WTC11 (cell line): ENCODE data around the gene TNIP3.

Experiments used
- IRF2 ChIP-seq: sonication (generic); formaldehyde crosslinking; IDR thresholded peaks from 2 replicates; pipeline ENCODE4 v1.8.0; 2022; ENCODE audit warnings: low read depth, missing genetic modification reagents, borderline replicate concordance
- NR1H2 ChIP-seq: sonication (generic); formaldehyde crosslinking; IDR thresholded peaks from 2 replicates; pipeline ENCODE4 v1.9.0; 2021; ENCODE audit warnings: mild to moderate bottlenecking, moderate library complexity, missing genetic modification reagents
- NR3C1 ChIP-seq: sonication (generic); formaldehyde crosslinking; conservative IDR thresholded peaks from 2 replicates; pipeline ENCODE4 v1.8.1; 2023; ENCODE audit warnings: low read depth, mild to moderate bottlenecking, missing genetic modification reagents
- TF ChIP-seq, protein P1 (sequence below): fragments of 200-600 bp; IDR thresholded peaks from 2 replicates; pipeline ENCODE4 v1.8.0; 2022; ENCODE audit warnings: antibody characterized with exemption

GRCh38 chr4:121151942-121152341 is 12.2 kb downstream of the TNIP3 start:
- no peak for TF ChIP-seq NR3C1 (CRISPR knock-in tag)
- no peak for TF ChIP-seq NR1H2 (CRISPR knock-in tag)
- TF ChIP-seq, protein P1, sequence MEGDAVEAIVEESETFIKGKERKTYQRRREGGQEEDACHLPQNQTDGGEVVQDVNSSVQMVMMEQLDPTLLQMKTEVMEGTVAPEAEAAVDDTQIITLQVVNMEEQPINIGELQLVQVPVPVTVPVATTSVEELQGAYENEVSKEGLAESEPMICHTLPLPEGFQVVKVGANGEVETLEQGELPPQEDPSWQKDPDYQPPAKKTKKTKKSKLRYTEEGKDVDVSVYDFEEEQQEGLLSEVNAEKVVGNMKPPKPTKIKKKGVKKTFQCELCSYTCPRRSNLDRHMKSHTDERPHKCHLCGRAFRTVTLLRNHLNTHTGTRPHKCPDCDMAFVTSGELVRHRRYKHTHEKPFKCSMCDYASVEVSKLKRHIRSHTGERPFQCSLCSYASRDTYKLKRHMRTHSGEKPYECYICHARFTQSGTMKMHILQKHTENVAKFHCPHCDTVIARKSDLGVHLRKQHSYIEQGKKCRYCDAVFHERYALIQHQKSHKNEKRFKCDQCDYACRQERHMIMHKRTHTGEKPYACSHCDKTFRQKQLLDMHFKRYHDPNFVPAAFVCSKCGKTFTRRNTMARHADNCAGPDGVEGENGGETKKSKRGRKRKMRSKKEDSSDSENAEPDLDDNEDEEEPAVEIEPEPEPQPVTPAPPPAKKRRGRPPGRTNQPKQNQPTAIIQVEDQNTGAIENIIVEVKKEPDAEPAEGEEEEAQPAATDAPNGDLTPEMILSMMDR, result no peak
- no peak for TF ChIP-seq IRF2 (CRISPR knock-in tag)
